Upper lobe of left lung (tissue), 6 donors: ENCODE results near the gene SLC6A4. TPM values are rescaled to one million over a fixed set of nuclear protein-coding genes. Genes with fewer than 3 reads are reported as not detected.

ENCODE experiments used
- ATAC-seq, 2 donors: fragments of 200-7000 bp; cut with Tn5 transposase; one replicate each; pipeline ENCODE4 v1.9.1; 2022; ENCODE audit warnings: mild to moderate bottlenecking in 2 of 2, moderate library complexity in 2 of 2; ENCODE audit not compliant: low FRiP score in 2 of 2
- DNase-seq, 2 donors: peaks; one replicate each; pipeline ENCODE4 v3.0.0-alpha.2; 2019 to 2020
- H3K27ac ChIP-seq, 4 donors: fragments of 200-600 bp; sonication (generic); one replicate each; pipeline ENCODE4 v1.5.1; 2016 to 2019
- H3K27me3 ChIP-seq, 4 donors: fragments of 200-600 bp; sonication (generic); one replicate each; pipeline ENCODE4 v1.5.1; 2017 to 2019
- H3K36me3 ChIP-seq, 4 donors: fragments of 200-600 bp; sonication (generic); one replicate each; pipeline ENCODE4 v1.5.1; 2016 to 2019
- H3K4me1 ChIP-seq, 4 donors: fragments of 200-600 bp; sonication (generic); one replicate each; pipeline ENCODE4 v1.5.1; 2018 to 2019
- H3K4me3 ChIP-seq, 4 donors: fragments of 200-600 bp; sonication (generic); one replicate each; pipeline ENCODE4 v1.5.1; 2017 to 2019; ENCODE audit warnings: mild to moderate bottlenecking in 2 of 4, moderate library complexity in 1 of 4
- H3K9me3 ChIP-seq, 4 donors: fragments of 200-600 bp; sonication (generic); one replicate each; pipeline ENCODE4 v1.5.1; 2018 to 2019
- EP300 ChIP-seq, 4 donors: sonication (generic); formaldehyde crosslinking; IDR thresholded peaks; one replicate each; pipeline ENCODE4 v1.5.1; 2017; ENCODE audit warnings: antibody characterized with exemption in 4 of 4, control low read depth in 2 of 4
- POLR2A ChIP-seq, 4 donors: fragments of 450-650 bp; IDR thresholded peaks; one replicate each; pipeline ENCODE4 v1.5.1; 2016 to 2017; ENCODE audit warnings: antibody characterized with exemption in 4 of 4, mild to moderate bottlenecking in 2 of 4
- POLR2AphosphoS5 ChIP-seq, 2 donors: sonication (generic); formaldehyde crosslinking; IDR thresholded peaks; one replicate each; pipeline ENCODE4 v1.5.1; 2017; ENCODE audit warnings: antibody characterized with exemption in 2 of 2
- WGBS, 2 donors: methylation state at CpG; one replicate each; pipeline ENCODE4 v1.1.5; 2017 to 2018; 5-methylcytosine and 5-hydroxymethylcytosine counted together
- total RNA-seq, 6 donors: library from RNA; depleted of rRNA in 4 of 6; stranded (reverse); fragments of >200 nt in 4 of 6; gene quantifications; one replicate each; pipeline versions ENCODE4 v1.1.0 to v1.2.1, GENCODE V29; 2016 to 2021
- TF ChIP-seq, protein P1 (sequence below), 6 experiments: fragments of 450-650 bp in 4 of 6; fragments of 200-600 bp in 2 of 6; sonication (generic) in 2 of 6; IDR thresholded peaks; one replicate each; pipeline ENCODE4 v1.5.1; 2016 to 2019; ENCODE audit warnings: antibody characterized with exemption in 6 of 6
- donor health status: DM: no; HTN: no; CAD: no; lungs with moderate emphysema.
- donor health status: DM: no; HTN: yes; CAD: no; lungs with severe emphysema.

The SLC6A4 gene
- total RNA-seq, 6 donors from 2014 or later, result 14.7 to 289 (median 44.8) TPM

DNA sequence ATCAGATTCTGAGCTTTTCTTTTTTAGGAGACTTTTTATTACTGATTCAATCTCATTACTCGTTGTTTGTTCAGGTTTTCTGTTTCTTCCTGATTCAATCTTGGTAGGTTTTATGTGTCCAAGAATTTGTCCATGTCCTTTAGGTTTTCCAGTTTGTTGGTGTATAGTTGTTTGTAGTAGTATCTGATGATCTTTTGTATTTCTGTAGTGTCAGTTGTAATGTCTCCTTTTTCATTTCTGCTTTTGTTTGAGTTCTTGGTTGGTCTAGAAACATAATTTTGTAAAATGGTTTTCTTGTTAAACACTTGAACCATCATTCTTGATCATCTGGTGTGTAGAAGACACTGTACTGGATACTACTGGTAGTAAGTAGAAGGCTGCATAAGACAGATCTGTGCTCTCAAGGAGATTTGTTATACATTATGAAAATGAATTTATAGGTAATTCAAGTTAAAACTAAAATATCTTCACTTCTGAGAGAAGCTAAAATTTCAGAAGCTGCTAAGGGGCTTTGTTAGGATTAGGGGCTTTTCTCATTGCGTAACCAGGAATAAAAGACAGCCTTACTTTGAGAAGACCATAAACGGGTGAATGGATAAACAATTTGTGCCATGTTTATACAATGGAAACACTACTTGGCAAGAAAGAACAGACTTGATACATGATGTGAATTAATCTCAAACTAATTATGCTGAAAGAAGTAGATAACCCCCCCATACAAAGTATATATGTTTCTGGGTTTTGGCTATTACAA, 74.9 kb downstream of the SLC6A4 start:
- Histone ChIP-seq H3K27ac (no peak overlapping the region), H3K4me1 (peaks cover 0 to 11% (median 6%) of the 10 kb centered on the region in 4 donors), H3K27me3 (no peaks in the 10 kb centered on the region), H3K4me3 (no peak overlapping the region), H3K36me3 (peaks cover 0 to 6% (median 1%) of the 10 kb centered on the region in 4 donors), H3K9me3 (no peaks in the 10 kb centered on the region)
- ATAC-seq, result no peak
- WGBS, 2 donors, result 73 to 74% methylated on average over 3 of the region's 3 CpGs
- no peak for TF ChIP-seq POLR2A (IDR thresholded peaks at IDR 0.05)
- no peak for TF ChIP-seq POLR2AphosphoS5 (IDR thresholded peaks at IDR 0.05)
- TF ChIP-seq EP300 (IDR thresholded peaks at IDR 0.05), result no peak
- TF ChIP-seq, protein P1, sequence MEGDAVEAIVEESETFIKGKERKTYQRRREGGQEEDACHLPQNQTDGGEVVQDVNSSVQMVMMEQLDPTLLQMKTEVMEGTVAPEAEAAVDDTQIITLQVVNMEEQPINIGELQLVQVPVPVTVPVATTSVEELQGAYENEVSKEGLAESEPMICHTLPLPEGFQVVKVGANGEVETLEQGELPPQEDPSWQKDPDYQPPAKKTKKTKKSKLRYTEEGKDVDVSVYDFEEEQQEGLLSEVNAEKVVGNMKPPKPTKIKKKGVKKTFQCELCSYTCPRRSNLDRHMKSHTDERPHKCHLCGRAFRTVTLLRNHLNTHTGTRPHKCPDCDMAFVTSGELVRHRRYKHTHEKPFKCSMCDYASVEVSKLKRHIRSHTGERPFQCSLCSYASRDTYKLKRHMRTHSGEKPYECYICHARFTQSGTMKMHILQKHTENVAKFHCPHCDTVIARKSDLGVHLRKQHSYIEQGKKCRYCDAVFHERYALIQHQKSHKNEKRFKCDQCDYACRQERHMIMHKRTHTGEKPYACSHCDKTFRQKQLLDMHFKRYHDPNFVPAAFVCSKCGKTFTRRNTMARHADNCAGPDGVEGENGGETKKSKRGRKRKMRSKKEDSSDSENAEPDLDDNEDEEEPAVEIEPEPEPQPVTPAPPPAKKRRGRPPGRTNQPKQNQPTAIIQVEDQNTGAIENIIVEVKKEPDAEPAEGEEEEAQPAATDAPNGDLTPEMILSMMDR (IDR thresholded peaks at IDR 0.05), result no peak
- no peak for DNase-seq

DNA sequence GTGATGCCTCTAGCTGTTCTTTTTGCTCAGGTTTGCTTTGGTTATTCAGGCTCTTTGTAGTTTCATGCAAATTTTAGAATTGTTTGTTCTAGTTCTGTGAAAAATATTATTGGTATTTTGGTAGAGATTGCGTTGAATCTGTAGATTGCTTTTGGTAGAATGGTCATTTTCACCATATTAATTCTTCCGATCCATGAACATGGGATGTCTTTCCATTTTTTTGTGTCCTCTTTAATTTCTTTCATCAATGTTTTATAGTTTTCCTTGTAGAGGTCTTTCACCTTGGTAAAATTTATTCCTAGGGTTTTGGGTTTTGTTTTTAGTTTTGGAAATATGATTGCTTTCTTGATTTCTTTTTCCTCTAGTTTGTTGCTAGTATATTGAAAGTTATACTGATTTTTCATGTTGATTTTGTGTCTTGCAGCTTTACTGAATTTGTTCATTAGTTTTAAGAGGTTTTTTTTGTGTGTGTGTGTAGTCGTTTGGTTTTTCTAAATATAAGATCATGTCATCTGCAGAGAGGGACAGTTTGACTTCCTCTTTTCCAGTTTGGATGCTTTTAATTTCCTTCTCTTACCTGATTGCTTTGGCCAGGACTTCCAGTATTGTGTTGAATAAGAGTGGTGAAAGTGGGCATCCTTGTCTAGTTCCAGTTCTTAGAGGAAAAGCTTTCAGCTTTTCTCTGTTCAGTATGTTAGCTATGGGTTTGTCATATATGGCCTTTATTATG, 76.4 kb downstream of the SLC6A4 start:
- no peak overlapping the region for H3K4me3 ChIP-seq
- peaks cover 0 to 11% (median 6%) of the 10 kb centered on the region in 4 donors for H3K4me1 ChIP-seq
- no peak overlapping the region for H3K27ac ChIP-seq
- ATAC-seq (no peak), DNase-seq (no peak)
- TF ChIP-seq POLR2AphosphoS5 (IDR thresholded peaks at IDR 0.05) (no peak), POLR2A (IDR thresholded peaks at IDR 0.05) (no peak), EP300 (IDR thresholded peaks at IDR 0.05) (no peak)
- TF ChIP-seq, protein P1 (IDR thresholded peaks at IDR 0.05), result no peak
- 88 to 93% methylated on average over 3 of the region's 3 CpGs for WGBS, 2 donors
- no peaks in the 10 kb centered on the region for H3K9me3 ChIP-seq
- peaks cover 0 to 6% (median 1%) of the 10 kb centered on the region in 4 donors for H3K36me3 ChIP-seq
- H3K27me3 ChIP-seq, result no peaks in the 10 kb centered on the region

DNA sequence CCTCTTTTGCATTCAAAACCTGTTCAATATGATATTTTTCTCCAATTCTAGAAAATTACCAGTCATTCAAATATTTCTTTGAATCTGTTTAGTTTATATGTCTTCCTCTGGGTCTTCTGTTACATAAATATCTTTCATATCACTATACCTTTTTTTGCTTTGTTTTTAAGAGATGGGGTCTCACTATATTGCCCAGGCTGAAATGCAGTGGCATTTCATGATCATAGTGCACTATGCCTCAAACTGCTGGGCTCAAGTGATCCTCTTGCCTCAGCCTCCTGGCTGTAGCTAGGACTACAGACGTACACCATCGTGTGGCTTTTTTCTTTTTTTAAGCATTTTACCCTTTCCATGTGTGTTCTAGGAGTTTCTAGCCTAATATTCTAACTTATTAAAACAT, 80.1 kb downstream of the SLC6A4 start:
- Histone ChIP-seq H3K36me3 (peaks cover 0 to 2% (median 0%) of the 10 kb centered on the region in 4 donors), H3K9me3 (no peaks in the 10 kb centered on the region), H3K4me1 (peaks cover 0 to 4% (median 0%) of the 10 kb centered on the region in 4 donors), H3K27me3 (no peaks in the 10 kb centered on the region), H3K27ac (no peak overlapping the region), H3K4me3 (no peak overlapping the region)
- 91 to 97% methylated on average over 2 of the region's 2 CpGs for WGBS, 2 donors
- no peak for TF ChIP-seq EP300 (IDR thresholded peaks at IDR 0.05)
- ATAC-seq, result no peak
- no peak for DNase-seq

DNA sequence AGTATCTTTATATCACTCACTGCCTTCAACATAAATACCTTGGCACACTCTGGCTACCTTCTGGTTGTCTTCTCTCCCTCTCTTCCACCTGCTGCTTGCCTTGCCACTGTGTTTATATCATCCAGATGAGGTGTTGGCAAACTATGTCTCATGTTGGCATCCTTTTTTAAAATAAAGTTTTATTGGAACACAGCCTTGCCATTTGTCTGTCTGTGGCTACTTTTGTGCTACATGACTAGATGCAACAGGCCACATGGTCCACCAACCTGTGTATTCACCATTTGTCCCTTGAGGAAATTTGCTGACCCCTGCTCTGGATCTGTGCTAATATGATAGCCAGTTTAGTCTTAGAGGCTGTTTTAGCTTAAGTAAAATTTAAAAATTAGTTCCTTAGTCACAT, 82.0 kb downstream of the SLC6A4 start:
- no peaks in the 10 kb centered on the region for H3K9me3 ChIP-seq
- no peaks in the 10 kb centered on the region for H3K27me3 ChIP-seq
- no peak overlapping the region for H3K4me3 ChIP-seq
- ATAC-seq (no peak), DNase-seq (no peak)
- H3K4me1 ChIP-seq, result peaks cover 0 to 4% (median 0%) of the 10 kb centered on the region in 4 donors
- H3K27ac ChIP-seq, result no peak overlapping the region
- TF ChIP-seq, protein P1 (IDR thresholded peaks at IDR 0.05), result no peak
- TF ChIP-seq EP300 (IDR thresholded peaks at IDR 0.05) (no peak), POLR2AphosphoS5 (IDR thresholded peaks at IDR 0.05) (no peak), POLR2A (IDR thresholded peaks at IDR 0.05) (no peak)
- peaks cover 0 to 3% (median 0%) of the 10 kb centered on the region in 4 donors for H3K36me3 ChIP-seq

DNA sequence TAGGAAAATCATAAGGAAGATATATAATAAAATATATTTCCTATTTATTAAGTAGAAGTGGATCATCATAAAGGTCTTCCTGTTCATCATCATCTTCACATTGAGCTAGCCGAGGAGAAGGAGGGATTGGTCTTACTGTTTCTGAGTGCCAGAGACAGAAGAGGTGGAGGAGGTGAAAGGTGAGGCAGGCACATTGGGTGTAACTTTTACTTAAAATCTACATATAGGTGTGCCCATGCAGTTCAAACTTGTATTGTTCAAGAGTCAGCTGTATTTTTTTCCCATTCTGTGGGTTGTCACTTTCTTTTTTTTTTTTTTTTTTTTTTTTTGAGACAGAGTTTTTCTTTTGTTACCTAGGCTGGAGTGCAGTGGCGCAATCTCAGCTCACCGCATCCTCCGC, 84.0 kb downstream of the SLC6A4 start:
- Histone ChIP-seq H3K9me3 (no peaks in the 10 kb centered on the region), H3K4me3 (no peak overlapping the region), H3K36me3 (peaks cover 0 to 3% (median 0%) of the 10 kb centered on the region in 4 donors), H3K27me3 (no peaks in the 10 kb centered on the region), H3K4me1 (no peaks in the 10 kb centered on the region), H3K27ac (no peak overlapping the region)
- ATAC-seq (no peak), DNase-seq (no peak)
- TF ChIP-seq EP300 (IDR thresholded peaks at IDR 0.05) (no peak), POLR2AphosphoS5 (IDR thresholded peaks at IDR 0.05) (no peak), POLR2A (IDR thresholded peaks at IDR 0.05) (no peak)
- TF ChIP-seq, protein P1 (IDR thresholded peaks at IDR 0.05), result no peak
- 95 to 98% methylated on average over 4 of the region's 4 CpGs for WGBS, 2 donors
